NCI-H1417 (cell line): ENCODE measurements around the gene IL15RA.
A peak's percentile ranks its signal among the peaks of the same experiment; 100 is the strongest.
"Not testable (repeated sequence)": the region's sequence is repeated elsewhere in the genome, so short reads cannot be mapped to it uniquely, and the experiment has no call there.

Source experiments
- DNase-seq, 3 experiments: peaks; one replicate each; lab custom pipeline; 2025; lab: John Stamatoyannopoulos, UW

IL15RA gene

GRCh38 chr10:5970527-5970926 is 6.8 kb downstream of the IL15RA start:
- no peak for DNase-seq

- no peak for DNase-seq
These were observed 7.3 kb downstream of the IL15RA start for GRCh38 chr10:5970066-5970465.

- peak in 1 of 3 experiments; percentile 2 for DNase-seq
These were observed 8.5 kb downstream of the IL15RA start for GRCh38 chr10:5968681-5969453.

- DNase-seq = peak in 2 of 3 experiments; percentile 5 to 6
These were observed 9.2 kb downstream of the IL15RA start for GRCh38 chr10:5968037-5968680.

- DNase-seq = no peak
These were observed 12.1 kb downstream of the IL15RA start for GRCh38 chr10:5965266-5965665.

GRCh38 chr10:5964736-5965135 is 12.6 kb downstream of the IL15RA start:
- DNase-seq = no peak

- DNase-seq = no peak
These were observed 13.8 kb downstream of the IL15RA start for GRCh38 chr10:5963591-5963990.

GRCh38 chr10:5963071-5963470 is 14.3 kb downstream of the IL15RA start:
- no peak for DNase-seq

GRCh38 chr10:5962358-5962940 is 14.9 kb downstream of the IL15RA start:
- DNase-seq = not testable (repeated sequence)

GRCh38 chr10:5961405-5962100 is 15.8 kb downstream of the IL15RA start:
- DNase-seq = no peak

GRCh38 chr10:5960973-5961275 is 16.4 kb downstream of the IL15RA start:
- not testable (repeated sequence) for DNase-seq

GRCh38 chr10:5960070-5960972 is 17.0 kb downstream of the IL15RA start:
- DNase-seq = no peak

- DNase-seq = no peak
These were observed 17.7 kb downstream of the IL15RA start for GRCh38 chr10:5959581-5960069.

- DNase-seq = no peak
These were observed 18.2 kb downstream of the IL15RA start for GRCh38 chr10:5959142-5959541.

- DNase-seq = no peak
These were observed 18.7 kb downstream of the IL15RA start for GRCh38 chr10:5958675-5959074.

- DNase-seq = no peak
These were observed 19.3 kb downstream of the IL15RA start for GRCh38 chr10:5958077-5958476.

GRCh38 chr10:5956146-5956936 is 21.0 kb downstream of the IL15RA start:
- DNase-seq = no peak

- DNase-seq = no peak
These were observed 23.7 kb downstream of the IL15RA start for GRCh38 chr10:5953676-5954075.

GRCh38 chr10:5952731-5953385 is 24.5 kb downstream of the IL15RA start:
- DNase-seq = no peak

GRCh38 chr10:5951721-5952407 is 25.5 kb downstream of the IL15RA start:
- DNase-seq = no peak
